ENCODE results near the gene CCR1. TPM values are rescaled to one million over a fixed set of nuclear protein-coding genes. Genes with fewer than 3 reads are reported as not detected.
"Not testable (repeated sequence)": the region's sequence is repeated elsewhere in the genome, so short reads cannot be mapped to it uniquely, and the experiment has no call there.

Gene CCR1
- total RNA-seq, 1 experiment from 2014 or later: 0.46 TPM

DNA sequence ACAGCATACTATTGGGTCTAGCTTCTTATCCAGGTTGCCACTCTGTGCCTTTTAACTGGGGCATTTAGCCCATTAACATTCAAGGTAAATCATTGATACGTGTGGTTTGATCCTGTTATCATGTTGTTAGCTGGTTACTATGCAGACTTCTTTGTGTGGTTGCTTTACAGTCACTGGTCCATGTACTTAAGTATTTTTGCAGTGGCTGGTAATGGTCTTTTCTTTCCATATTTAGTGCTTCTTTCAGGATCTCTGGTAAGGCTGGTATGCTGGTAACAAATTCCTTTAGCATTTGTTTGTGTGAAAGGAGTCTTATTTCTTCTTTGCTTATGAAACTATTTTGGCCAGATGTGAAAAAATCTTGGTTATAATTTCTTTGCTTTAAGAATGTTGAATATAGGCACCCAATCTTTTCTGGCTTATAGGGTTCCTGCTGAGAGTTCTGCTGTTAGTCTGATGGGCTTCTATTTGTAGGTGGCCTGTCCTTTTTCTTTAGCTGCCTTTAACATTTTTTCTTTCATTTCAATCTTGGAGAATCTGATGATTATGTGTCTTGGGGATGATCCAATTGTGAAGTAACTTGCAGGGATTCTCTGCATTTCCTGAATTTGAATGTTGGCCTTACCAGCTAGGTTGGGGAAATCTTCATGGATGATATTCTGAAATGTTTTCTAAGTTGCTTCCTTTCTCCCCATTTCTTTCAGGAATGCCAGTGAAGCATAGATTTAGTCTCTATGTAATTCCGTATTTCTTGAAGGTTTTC, 39.3 kb downstream of the CCR1 start:
- DNase-seq (ENCODE audit: low read depth): peak; percentile 41

DNA sequence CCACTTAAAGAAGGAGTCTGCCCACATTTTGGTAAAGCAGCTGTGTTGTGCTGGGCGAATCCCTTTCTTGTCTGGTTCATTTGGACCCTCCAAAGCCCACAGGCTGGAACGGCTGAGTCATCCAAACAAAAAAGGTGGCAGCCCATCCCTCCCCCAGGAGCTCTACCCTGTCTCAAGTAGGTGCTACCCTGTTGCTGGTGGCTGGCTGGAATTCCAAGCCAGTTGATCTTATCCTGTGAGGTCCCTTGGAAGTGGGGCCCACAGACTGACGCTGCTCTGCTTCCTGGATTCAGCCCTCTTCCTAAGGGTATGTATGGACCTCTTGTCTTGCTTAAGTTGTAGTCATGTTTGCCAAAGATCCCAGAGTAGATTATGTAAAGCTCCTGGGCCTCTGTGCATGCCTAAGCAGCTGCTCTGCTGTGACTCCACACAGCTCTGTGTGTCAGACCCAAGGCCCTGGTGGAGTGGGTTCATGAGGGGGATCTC, 44.5 kb downstream of the CCR1 start:
- DNase-seq (ENCODE audit: low read depth): no peak

DNA sequence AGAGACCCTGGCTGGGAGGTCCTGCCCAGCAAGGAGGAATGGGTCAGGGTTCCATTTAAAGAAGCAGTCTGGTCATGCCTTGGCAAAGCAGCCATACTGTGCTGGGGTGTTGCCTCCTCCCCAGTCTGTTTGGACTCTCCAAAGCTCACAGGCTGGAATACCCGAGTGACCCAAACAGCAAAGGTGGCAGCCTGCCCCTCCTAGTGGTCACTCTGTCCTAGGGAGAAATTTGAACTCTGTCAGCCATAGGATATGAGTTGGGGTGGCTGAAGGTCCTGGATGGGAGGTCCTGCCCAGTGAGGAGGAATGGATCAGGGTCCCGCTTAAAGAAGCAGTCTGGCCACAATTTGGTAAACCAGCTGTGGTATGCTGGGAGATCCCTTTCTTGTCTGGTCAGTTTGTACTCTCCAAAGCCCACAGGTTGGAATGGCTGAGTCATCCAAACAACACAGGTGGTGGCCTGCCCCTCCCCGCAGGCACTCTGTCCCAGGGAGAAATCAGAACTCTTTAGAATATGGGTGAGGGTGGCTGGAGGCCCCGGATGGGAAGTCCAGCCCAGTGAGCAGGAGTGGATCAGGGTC, 45.0 kb downstream of the CCR1 start:
- DNase-seq (ENCODE audit: low read depth): peak; percentile 30

DNA sequence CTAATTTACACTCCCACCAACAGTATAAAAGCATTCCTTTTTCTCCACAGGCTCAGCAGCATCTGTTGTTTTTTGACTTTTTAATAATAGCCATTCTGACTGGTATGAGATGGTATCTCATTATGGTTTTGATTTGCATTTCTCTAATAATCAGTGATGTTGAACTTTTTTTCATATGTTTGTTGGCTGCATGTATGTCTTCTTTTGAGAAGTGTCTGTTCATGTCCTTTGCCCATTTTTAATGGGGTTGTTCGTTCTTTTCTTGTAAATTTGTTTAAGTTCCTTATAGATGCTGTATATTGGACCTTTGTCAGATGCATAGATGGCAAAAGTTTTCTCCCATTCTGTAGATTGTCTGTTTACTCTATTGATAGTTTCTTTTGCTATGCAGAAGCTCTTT, 50.4 kb downstream of the CCR1 start:
- not testable (repeated sequence) for DNase-seq (ENCODE audit: low read depth)

DNA sequence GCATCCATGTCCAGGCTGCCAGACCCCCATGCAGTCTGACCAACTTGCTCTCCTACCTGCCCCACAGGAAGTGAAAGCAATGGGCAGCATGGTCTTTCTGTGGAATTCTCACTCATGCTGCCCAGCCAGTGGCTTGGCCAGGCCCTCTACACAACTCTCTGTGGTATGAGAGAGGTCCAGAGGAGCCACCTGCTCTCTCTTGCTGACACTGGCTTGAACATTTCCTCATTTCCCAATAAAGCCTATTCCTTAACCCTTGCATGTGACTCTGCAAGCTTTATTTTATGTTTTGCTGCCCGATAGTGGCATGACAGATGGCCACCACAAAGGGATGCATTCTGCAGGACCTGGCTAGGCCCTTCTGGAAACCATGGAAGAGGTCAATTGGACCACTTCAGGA, 53.8 kb downstream of the CCR1 start:
- no peak for DNase-seq (ENCODE audit: low read depth)

Other genes starting within 250 kb of the CCR1 start
- 5.7 and 10.8 TPM in 2 replicates for gene FYCO1, start 212.5 kb downstream of the CCR1 start, total RNA-seq (2014; rRNA removed)
- gene XCR1, start 180.8 kb downstream of the CCR1 start, total RNA-seq (2014; rRNA removed): 0.06 TPM in 1 of 2 replicates, not detected in the other
- gene CCR3, start 34.1 kb upstream of the CCR1 start, total RNA-seq (2014; rRNA removed): not detected in 2 replicates
- not detected in 2 replicates for gene CCR2, start 145.8 kb upstream of the CCR1 start, total RNA-seq (2014; rRNA removed)
- not detected in 2 replicates for gene CCR5, start 162.6 kb upstream of the CCR1 start, total RNA-seq (2014; rRNA removed)
- 5.3 and 5.4 TPM in 2 replicates for gene CCRL2, start 198.9 kb upstream of the CCR1 start, total RNA-seq (2014; rRNA removed)

Measured in LHCN-M2 (cell line).